HepG2 (cell line): ENCODE measurements around the gene LSM2.

ENCODE experiments used
- POLR2A ChIP-seq, 2 experiments: IDR thresholded peaks; 2 replicates each; pipeline ENCODE4 v1.6.1; 2011; ENCODE audit warnings: low read depth in 2 of 2, low read length in 2 of 2, mild to moderate bottlenecking in 1 of 2, moderate library complexity in 1 of 2; ENCODE audit not compliant: insufficient read depth in 1 of 2
- TF ChIP-seq, protein P1 (sequence below), 2 experiments: sonication (generic) in 1 of 2; formaldehyde crosslinking in 1 of 2; IDR thresholded peaks; 2 replicates each; pipeline versions ENCODE4 v1.4.0 to v1.6.1; 2018 to 2020; ENCODE audit warnings: missing genetic modification reagents in 2 of 2, borderline replicate concordance in 1 of 2, low read depth in 1 of 2, mild to moderate bottlenecking in 1 of 2, missing biosample characterization in 1 of 2

DNA sequence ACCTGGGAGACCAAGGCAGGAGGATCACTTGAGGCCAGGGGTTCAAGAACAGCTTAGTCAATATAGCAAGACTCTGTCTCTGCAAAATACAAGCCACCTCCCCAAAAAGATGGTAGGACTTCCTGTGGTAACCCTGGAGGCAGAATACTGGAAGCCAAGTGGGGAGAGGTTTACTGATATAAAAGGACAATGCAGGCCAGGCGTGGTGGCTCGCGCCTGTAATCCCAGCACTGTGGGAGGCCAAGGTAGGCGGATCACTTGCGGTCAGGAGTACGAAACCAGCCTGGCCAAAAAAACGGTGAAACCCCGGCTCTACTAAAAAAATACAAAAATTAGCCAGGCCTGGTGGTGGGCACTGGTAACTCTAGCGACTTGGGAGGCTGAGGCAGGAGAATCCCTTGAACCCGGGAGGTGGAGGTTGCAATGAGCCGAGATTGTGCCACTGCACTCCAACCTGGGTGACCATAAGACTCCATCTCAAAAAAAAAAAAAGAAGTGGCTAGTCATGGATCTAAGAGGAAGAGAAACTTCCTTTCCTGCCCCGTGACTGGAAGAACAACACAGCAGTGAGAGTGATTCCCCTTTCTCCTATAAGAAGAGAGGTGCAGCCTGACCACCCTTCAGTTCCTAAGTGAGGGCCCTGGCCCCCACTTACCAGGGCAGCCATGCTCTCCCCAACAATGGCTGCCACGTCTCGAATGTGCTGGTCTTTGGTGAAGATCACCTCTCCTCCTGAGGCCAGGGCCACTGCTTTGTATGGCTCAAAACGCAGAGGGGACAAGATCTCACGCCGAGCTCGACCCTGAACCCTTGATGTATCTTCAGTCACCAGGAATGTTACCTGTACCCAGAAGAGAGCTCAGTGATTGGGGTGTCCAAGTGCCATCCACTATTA is 38.2 kb downstream of the LSM2 start:
- TF ChIP-seq, protein P1, sequence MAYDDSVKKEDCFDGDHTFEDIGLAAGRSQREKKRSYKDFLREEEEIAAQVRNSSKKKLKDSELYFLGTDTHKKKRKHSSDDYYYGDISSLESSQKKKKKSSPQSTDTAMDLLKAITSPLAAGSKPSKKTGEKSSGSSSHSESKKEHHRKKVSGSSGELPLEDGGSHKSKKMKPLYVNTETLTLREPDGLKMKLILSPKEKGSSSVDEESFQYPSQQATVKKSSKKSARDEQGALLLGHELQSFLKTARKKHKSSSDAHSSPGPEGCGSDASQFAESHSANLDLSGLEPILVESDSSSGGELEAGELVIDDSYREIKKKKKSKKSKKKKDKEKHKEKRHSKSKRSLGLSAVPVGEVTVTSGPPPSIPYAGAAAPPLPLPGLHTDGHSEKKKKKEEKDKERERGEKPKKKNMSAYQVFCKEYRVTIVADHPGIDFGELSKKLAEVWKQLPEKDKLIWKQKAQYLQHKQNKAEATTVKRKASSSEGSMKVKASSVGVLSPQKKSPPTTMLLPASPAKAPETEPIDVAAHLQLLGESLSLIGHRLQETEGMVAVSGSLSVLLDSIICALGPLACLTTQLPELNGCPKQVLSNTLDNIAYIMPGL (CRISPR knock-in tag; IDR thresholded peaks at IDR 0.05; ENCODE audit: borderline replicate concordance in 1 of 2, low read depth in 1 of 2) = no peak
- TF ChIP-seq POLR2A (IDR thresholded peaks at IDR 0.05; ENCODE audit: insufficient read depth in 1 of 2, low read depth in 2 of 2, low read length in 2 of 2) = no peak
